Left ventricle myocardium inferior (tissue), 1 donor: ENCODE data around the gene ADH1A. TPM values are rescaled to one million over a fixed set of nuclear protein-coding genes. Genes with fewer than 3 reads are reported as not detected.

Experiments used
- DNase-seq: peaks from one replicate; pipeline ENCODE4 v3.0.0-alpha.2; 2020
- H3K27ac ChIP-seq: fragments of 200-600 bp; replicated peaks from 2 replicates; pipeline ENCODE4 v1.8.0; 2021
- H3K27me3 ChIP-seq: fragments of 200-600 bp; 2 replicates; pipeline ENCODE4 v1.8.0; 2021; ENCODE audit warnings: low read depth
- H3K36me3 ChIP-seq: fragments of 200-600 bp; 2 replicates; pipeline ENCODE4 v1.8.0; 2021
- H3K4me1 ChIP-seq: fragments of 200-600 bp; 2 replicates; pipeline ENCODE4 v1.8.0; 2021
- H3K4me3 ChIP-seq: fragments of 200-600 bp; 2 replicates; pipeline ENCODE4 v1.8.0; 2021; ENCODE audit warnings: mild to moderate bottlenecking, moderate library complexity
- H3K9me3 ChIP-seq: fragments of 200-600 bp; replicated peaks from 2 replicates; pipeline ENCODE4 v1.8.0; 2021
- CTCF ChIP-seq: fragments of 200-600 bp; IDR thresholded peaks from 2 replicates; pipeline ENCODE4 v1.8.0; 2021; ENCODE audit warnings: antibody characterized with exemption, mild to moderate bottlenecking, borderline replicate concordance
- intact Hi-C: fragments of 100-400 bp; cut with micrococcal nuclease; formaldehyde crosslinking; loops from one replicate; pipeline ENCODE4 v1.11.0; 2022
- total RNA-seq: library from RNA; stranded (reverse); fragmentation: NEBNext Ultra II Directional; extraction: Animal tissue kit (Norgen Biotek cat#: 25700); gene quantifications from one replicate; pipeline ENCODE4 v1.2.1, GENCODE V29; 2021
- donor health status: DM: no; HTN: yes; CAD: no; lungs with severe emphysema.

ADH1A gene
- total RNA-seq, 1 donor from 2014 or later: 0.36 TPM

DNA sequence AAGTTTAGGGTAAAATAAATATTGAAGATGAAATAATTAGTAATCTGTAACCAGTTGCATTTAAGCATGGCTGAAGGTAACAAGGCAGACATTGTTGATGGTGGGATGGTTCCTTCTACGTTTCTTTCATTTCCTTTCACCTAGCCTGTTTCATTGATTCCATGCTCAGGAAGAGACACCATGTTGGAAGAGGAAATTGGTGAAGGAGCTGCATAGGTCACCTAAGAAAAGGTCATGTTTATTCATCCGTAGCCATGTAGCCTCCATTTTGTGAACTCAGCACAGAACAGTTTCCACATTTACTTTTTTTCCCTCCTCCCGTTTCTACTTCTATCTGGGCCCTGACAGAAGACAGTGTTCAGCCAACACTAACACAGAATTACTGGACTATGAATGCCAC lies 26.6 kb upstream of the ADH1A start:
- no peaks in the 10 kb centered on the region for H3K27me3 ChIP-seq
- peak overlapping the region; percentile 56 for H3K4me3 ChIP-seq
- no peak for TF ChIP-seq CTCF
- H3K4me1 ChIP-seq: peaks cover 3% of the 10 kb centered on the region
- no peaks in the 10 kb centered on the region for H3K9me3 ChIP-seq
- intact Hi-C loops: no loop called here
- no peak for DNase-seq
- peak overlapping the region; percentile 83 for H3K27ac ChIP-seq
- peaks cover 8% of the 10 kb centered on the region for H3K36me3 ChIP-seq

DNA sequence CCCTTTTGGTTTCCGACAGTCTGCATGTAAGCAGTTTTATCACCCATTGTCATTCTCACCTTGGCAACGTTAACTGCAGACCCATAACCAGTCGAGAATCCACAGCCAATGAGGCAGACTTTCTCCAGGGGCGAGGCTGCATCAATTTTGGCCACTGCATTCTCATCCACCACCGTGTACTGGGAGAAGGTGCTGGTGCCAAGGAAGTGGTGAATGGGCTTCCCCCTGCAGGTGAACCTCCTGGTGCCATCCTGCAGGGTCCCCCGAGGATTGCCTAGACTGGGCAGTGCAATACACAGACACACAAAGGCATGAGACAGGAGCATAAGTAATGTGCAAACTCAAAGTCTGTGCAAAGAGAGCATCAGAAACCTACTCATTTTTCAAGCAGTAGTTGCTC lies 25.1 kb upstream of the ADH1A start:
- intact Hi-C loops: no loop called here
- Histone ChIP-seq H3K27me3 (no peaks in the 10 kb centered on the region), H3K9me3 (no peaks in the 10 kb centered on the region), H3K4me1 (no peaks in the 10 kb centered on the region), H3K36me3 (peaks cover 13% of the 10 kb centered on the region), H3K4me3 (peak overlapping the region; percentile 56), H3K27ac (peak overlapping the region; percentile 83)
- no peak for TF ChIP-seq CTCF
- DNase-seq: no peak

- intact Hi-C loops: no loop called here
- Histone ChIP-seq H3K4me3 (peak overlapping the region; percentile 56), H3K27ac (no peak overlapping the region), H3K36me3 (peaks cover 13% of the 10 kb centered on the region), H3K4me1 (no peaks in the 10 kb centered on the region), H3K9me3 (no peaks in the 10 kb centered on the region), H3K27me3 (no peaks in the 10 kb centered on the region)
- no peak for DNase-seq
- no peak for TF ChIP-seq CTCF
Measured at GRCh38 chr4:99314211-99314610, 23.4 kb upstream of the ADH1A start.

DNA sequence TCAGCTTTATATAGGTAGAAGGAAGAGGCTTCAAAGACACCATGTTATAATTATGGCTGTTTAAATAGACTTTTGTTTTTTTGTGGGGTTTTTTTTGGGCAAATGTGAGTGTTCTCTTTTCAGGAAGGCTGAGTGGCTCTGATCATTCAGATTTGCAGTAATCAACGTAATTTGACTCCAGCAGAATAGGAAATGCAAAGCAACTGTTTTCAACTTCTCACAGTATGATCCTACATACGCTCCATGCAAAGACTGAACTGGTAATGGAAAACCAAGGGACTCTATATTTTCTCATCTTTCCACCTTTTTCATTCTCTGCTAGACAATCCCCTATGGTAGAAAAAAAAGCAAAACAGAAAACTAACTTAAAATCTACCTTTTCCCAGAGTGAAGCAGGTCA lies 19.6 kb upstream of the ADH1A start:
- peaks cover 5% of the 10 kb centered on the region for H3K36me3 ChIP-seq
- no peak for TF ChIP-seq CTCF
- no peaks in the 10 kb centered on the region for H3K27me3 ChIP-seq
- no peak for DNase-seq
- H3K4me3 ChIP-seq: no peak overlapping the region
- no peaks in the 10 kb centered on the region for H3K9me3 ChIP-seq
- H3K27ac ChIP-seq: peak overlapping the region; percentile 13
- H3K4me1 ChIP-seq: no peaks in the 10 kb centered on the region
- intact Hi-C loops: no loop called here

GRCh38 chr4:99305638-99306400 lies 15.0 kb upstream of the ADH1A start:
- peaks cover 6% of the 10 kb centered on the region for H3K4me1 ChIP-seq
- H3K27me3 ChIP-seq: no peaks in the 10 kb centered on the region
- no peak for DNase-seq
- no peaks in the 10 kb centered on the region for H3K36me3 ChIP-seq
- H3K4me3 ChIP-seq: no peak overlapping the region
- peaks cover 3% of the 10 kb centered on the region for H3K9me3 ChIP-seq
- no peak overlapping the region for H3K27ac ChIP-seq
- no peak for TF ChIP-seq CTCF
- intact Hi-C loops: no loop called here
